ENCODE measurements around the gene AGBL3. TPM values are rescaled to one million over a fixed set of nuclear protein-coding genes. Genes with fewer than 3 reads are reported as not detected.

AGBL3 gene
- total and polyA plus RNA-seq, 2 experiments from 2014 or later: 3.2 to 5.6 TPM

DNA sequence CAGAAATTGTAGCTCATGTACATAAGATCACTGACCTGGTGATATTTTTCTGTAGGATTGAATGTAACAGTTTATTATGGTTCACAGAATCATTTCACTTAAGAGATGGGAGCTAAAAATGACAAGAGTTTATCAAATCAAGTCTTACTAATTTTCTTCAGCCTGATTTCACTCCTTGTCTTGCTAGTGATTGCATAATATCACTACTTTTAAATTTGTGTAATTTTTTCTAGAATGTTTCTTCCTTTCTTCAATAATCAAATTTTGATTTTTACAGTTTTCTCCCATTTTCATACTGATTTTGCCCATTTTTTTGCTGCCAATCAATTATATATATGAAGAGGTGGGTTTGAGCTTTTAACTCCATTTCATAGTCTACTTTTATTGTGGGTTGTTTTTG lies 92.8 kb downstream of the AGBL3 start:
- no peak for DNase-seq (ENCODE audit: low spot score)
- H3F3A ChIP-seq (replicated peaks; ENCODE audit: low read depth): no peaks in the 10 kb centered on the region
- Mint-ChIP-seq H3K27me3 (ENCODE audit: insufficient read depth, low read depth, poor library complexity) (peaks cover 1% of the 10 kb centered on the region), H3K9me3 (peaks cover 13% of the 10 kb centered on the region), H3K27ac (no peak overlapping the region), H3K36me3 (ENCODE audit: low read depth) (peaks cover 13% of the 10 kb centered on the region), H3K4me3 (no peak overlapping the region), H3K4me1 (peaks cover 41% of the 10 kb centered on the region)
- H2AFZ ChIP-seq: no peak overlapping the region
- peaks cover 43% of the 10 kb centered on the region for H3K4me1 ChIP-seq (ENCODE audit: insufficient read depth)
- no peak overlapping the region for H3K27ac ChIP-seq (ENCODE audit: low read depth)
- H3K4me3 ChIP-seq: no peak overlapping the region
- no peaks in the 10 kb centered on the region for H4K20me1 ChIP-seq (replicated peaks; ENCODE audit: insufficient read depth)
- ATAC-seq: no peak
- no peaks in the 10 kb centered on the region for H3K79me2 ChIP-seq (replicated peaks; ENCODE audit: insufficient read depth)
- TF ChIP-seq CREB1 (CRISPR knock-in tag; IDR thresholded peaks at IDR 0.05; ENCODE audit: low read depth): no peak
- no peak for TF ChIP-seq POLR2AphosphoS5 (IDR thresholded peaks at IDR 0.05; ENCODE audit: low read depth)
- no peak for TF ChIP-seq EZH2 (IDR thresholded peaks at IDR 0.05; ENCODE audit: low read depth, unreplicated experiment)
- no peak for TF ChIP-seq JUNB (IDR thresholded peaks at IDR 0.05; ENCODE audit: unreplicated experiment)
- TF ChIP-seq, protein P1, sequence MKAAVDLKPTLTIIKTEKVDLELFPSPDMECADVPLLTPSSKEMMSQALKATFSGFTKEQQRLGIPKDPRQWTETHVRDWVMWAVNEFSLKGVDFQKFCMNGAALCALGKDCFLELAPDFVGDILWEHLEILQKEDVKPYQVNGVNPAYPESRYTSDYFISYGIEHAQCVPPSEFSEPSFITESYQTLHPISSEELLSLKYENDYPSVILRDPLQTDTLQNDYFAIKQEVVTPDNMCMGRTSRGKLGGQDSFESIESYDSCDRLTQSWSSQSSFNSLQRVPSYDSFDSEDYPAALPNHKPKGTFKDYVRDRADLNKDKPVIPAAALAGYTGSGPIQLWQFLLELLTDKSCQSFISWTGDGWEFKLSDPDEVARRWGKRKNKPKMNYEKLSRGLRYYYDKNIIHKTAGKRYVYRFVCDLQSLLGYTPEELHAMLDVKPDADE (IDR thresholded peaks at IDR 0.05): no peak
- TF ChIP-seq, protein P2, sequence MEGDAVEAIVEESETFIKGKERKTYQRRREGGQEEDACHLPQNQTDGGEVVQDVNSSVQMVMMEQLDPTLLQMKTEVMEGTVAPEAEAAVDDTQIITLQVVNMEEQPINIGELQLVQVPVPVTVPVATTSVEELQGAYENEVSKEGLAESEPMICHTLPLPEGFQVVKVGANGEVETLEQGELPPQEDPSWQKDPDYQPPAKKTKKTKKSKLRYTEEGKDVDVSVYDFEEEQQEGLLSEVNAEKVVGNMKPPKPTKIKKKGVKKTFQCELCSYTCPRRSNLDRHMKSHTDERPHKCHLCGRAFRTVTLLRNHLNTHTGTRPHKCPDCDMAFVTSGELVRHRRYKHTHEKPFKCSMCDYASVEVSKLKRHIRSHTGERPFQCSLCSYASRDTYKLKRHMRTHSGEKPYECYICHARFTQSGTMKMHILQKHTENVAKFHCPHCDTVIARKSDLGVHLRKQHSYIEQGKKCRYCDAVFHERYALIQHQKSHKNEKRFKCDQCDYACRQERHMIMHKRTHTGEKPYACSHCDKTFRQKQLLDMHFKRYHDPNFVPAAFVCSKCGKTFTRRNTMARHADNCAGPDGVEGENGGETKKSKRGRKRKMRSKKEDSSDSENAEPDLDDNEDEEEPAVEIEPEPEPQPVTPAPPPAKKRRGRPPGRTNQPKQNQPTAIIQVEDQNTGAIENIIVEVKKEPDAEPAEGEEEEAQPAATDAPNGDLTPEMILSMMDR (conservative IDR thresholded peaks at IDR 0.05; ENCODE audit: low read depth in 2 of 2): no peak
- no peak for TF ChIP-seq NANOG (IDR thresholded peaks at IDR 0.05; ENCODE audit: borderline replicate concordance)
- TF ChIP-seq STAT1 (IDR thresholded peaks at IDR 0.05; ENCODE audit: unreplicated experiment): no peak
- no peak for TF ChIP-seq ZNF114 (CRISPR knock-in tag; IDR thresholded peaks at IDR 0.05)
- TF ChIP-seq ZNF331 (CRISPR knock-in tag; IDR thresholded peaks at IDR 0.05; ENCODE audit: low read depth): no peak
- TF ChIP-seq EZH2phosphoT487 (IDR thresholded peaks at IDR 0.05; ENCODE audit: unreplicated experiment): no peak
- TF ChIP-seq, protein P3, sequence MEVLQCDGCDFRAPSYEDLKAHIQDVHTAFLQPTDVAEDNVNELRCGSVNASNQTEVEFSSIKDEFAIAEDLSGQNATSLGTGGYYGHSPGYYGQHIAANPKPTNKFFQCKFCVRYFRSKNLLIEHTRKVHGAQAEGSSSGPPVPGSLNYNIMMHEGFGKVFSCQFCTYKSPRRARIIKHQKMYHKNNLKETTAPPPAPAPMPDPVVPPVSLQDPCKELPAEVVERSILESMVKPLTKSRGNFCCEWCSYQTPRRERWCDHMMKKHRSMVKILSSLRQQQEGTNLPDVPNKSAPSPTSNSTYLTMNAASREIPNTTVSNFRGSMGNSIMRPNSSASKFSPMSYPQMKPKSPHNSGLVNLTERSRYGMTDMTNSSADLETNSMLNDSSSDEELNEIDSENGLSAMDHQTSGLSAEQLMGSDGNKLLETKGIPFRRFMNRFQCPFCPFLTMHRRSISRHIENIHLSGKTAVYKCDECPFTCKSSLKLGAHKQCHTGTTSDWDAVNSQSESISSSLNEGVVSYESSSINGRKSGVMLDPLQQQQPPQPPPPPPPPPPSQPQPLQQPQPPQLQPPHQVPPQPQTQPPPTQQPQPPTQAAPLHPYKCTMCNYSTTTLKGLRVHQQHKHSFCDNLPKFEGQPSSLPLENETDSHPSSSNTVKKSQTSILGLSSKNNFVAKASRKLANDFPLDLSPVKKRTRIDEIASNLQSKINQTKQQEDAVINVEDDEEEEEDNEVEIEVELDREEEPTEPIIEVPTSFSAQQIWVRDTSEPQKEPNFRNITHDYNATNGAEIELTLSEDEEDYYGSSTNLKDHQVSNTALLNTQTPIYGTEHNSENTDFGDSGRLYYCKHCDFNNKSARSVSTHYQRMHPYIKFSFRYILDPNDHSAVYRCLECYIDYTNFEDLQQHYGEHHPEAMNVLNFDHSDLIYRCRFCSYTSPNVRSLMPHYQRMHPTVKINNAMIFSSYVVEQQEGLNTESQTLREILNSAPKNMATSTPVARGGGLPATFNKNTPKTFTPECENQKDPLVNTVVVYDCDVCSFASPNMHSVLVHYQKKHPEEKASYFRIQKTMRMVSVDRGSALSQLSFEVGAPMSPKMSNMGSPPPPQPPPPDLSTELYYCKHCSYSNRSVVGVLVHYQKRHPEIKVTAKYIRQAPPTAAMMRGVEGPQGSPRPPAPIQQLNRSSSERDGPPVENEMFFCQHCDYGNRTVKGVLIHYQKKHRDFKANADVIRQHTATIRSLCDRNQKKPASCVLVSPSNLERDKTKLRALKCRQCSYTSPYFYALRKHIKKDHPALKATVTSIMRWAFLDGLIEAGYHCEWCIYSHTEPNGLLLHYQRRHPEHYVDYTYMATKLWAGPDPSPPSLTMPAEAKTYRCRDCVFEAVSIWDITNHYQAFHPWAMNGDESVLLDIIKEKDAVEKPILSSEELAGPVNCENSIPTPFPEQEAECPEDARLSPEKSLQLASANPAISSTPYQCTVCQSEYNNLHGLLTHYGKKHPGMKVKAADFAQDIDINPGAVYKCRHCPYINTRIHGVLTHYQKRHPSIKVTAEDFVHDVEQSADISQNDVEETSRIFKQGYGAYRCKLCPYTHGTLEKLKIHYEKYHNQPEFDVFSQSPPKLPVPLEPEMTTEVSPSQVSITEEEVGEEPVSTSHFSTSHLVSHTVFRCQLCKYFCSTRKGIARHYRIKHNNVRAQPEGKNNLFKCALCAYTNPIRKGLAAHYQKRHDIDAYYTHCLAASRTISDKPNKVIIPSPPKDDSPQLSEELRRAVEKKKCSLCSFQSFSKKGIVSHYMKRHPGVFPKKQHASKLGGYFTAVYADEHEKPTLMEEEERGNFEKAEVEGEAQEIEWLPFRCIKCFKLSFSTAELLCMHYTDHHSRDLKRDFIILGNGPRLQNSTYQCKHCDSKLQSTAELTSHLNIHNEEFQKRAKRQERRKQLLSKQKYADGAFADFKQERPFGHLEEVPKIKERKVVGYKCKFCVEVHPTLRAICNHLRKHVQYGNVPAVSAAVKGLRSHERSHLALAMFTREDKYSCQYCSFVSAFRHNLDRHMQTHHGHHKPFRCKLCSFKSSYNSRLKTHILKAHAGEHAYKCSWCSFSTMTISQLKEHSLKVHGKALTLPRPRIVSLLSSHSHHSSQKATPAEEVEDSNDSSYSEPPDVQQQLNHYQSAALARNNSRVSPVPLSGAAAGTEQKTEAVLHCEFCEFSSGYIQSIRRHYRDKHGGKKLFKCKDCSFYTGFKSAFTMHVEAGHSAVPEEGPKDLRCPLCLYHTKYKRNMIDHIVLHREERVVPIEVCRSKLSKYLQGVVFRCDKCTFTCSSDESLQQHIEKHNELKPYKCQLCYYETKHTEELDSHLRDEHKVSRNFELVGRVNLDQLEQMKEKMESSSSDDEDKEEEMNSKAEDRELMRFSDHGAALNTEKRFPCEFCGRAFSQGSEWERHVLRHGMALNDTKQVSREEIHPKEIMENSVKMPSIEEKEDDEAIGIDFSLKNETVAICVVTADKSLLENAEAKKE (CRISPR knock-in tag; IDR thresholded peaks at IDR 0.05): no peak
- TF ChIP-seq, protein P4, sequence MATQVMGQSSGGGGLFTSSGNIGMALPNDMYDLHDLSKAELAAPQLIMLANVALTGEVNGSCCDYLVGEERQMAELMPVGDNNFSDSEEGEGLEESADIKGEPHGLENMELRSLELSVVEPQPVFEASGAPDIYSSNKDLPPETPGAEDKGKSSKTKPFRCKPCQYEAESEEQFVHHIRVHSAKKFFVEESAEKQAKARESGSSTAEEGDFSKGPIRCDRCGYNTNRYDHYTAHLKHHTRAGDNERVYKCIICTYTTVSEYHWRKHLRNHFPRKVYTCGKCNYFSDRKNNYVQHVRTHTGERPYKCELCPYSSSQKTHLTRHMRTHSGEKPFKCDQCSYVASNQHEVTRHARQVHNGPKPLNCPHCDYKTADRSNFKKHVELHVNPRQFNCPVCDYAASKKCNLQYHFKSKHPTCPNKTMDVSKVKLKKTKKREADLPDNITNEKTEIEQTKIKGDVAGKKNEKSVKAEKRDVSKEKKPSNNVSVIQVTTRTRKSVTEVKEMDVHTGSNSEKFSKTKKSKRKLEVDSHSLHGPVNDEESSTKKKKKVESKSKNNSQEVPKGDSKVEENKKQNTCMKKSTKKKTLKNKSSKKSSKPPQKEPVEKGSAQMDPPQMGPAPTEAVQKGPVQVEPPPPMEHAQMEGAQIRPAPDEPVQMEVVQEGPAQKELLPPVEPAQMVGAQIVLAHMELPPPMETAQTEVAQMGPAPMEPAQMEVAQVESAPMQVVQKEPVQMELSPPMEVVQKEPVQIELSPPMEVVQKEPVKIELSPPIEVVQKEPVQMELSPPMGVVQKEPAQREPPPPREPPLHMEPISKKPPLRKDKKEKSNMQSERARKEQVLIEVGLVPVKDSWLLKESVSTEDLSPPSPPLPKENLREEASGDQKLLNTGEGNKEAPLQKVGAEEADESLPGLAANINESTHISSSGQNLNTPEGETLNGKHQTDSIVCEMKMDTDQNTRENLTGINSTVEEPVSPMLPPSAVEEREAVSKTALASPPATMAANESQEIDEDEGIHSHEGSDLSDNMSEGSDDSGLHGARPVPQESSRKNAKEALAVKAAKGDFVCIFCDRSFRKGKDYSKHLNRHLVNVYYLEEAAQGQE (IDR thresholded peaks at IDR 0.05; ENCODE audit: unreplicated experiment): no peak
- no peaks in the 10 kb centered on the region for H3K36me3 ChIP-seq (ENCODE audit: insufficient read depth)
- H3K27me3 ChIP-seq (ENCODE audit: insufficient read depth): no peaks in the 10 kb centered on the region
- H3K9me2 ChIP-seq (ENCODE audit: insufficient read depth): no peaks in the 10 kb centered on the region
- H3K4me2 ChIP-seq: no peak overlapping the region
